H9 (cell line): ENCODE results near the gene COL27A1. TPM values are rescaled to one million over a fixed set of nuclear protein-coding genes. Genes with fewer than 3 reads are reported as not detected.

Source experiments
- DNase-seq: peaks from one replicate; pipeline ENCODE4 v3.0.0-alpha.2; 2017
- H2AFZ ChIP-seq: one replicate; pipeline ENCODE4 v1.6.1; 2013; ENCODE audit warnings: mild to moderate bottlenecking, low read length, control low read depth, moderate library complexity
- H2AK5ac ChIP-seq: 2 replicates; pipeline ENCODE4 v1.6.1; 2013; ENCODE audit warnings: low read length, control low read depth, mixed read lengths; ENCODE audit not compliant: insufficient read length
- H2BK120ac ChIP-seq: one replicate; pipeline ENCODE4 v1.6.1; 2013; ENCODE audit warnings: low read depth, mild to moderate bottlenecking, low read length, control low read depth, inconsistent platforms; ENCODE audit not compliant: poor library complexity, severe bottlenecking
- H2BK12ac ChIP-seq: 2 replicates; pipeline ENCODE4 v1.6.1; 2013; ENCODE audit warnings: low read length, control low read depth, mixed read lengths, low read depth; ENCODE audit not compliant: insufficient read length
- H2BK15ac ChIP-seq: 2 replicates; pipeline ENCODE4 v1.6.1; 2013; ENCODE audit warnings: low read depth, low read length, control low read depth
- H2BK20ac ChIP-seq: one replicate; pipeline ENCODE4 v1.6.1; 2013; ENCODE audit warnings: low read depth, mild to moderate bottlenecking, low read length, control low read depth, inconsistent platforms; ENCODE audit not compliant: poor library complexity, severe bottlenecking
- H2BK5ac ChIP-seq: 2 replicates; pipeline ENCODE4 v1.6.1; 2013; ENCODE audit warnings: low read length, control low read depth, mixed read lengths; ENCODE audit not compliant: insufficient read length
- H3K14ac ChIP-seq: 2 replicates; pipeline ENCODE4 v1.6.1; 2013; ENCODE audit warnings: low read length, control low read depth; ENCODE audit not compliant: insufficient read depth
- H3K18ac ChIP-seq: 2 replicates; pipeline ENCODE4 v1.6.1; 2013; ENCODE audit warnings: low read depth, mild to moderate bottlenecking, mixed read lengths, low read length, control low read depth; ENCODE audit not compliant: insufficient read length
- H3K23ac ChIP-seq: 2 replicates; pipeline ENCODE4 v1.6.1; 2013; ENCODE audit warnings: low read length, control low read depth, mixed read lengths, low read depth; ENCODE audit not compliant: insufficient read length
- H3K23me2 ChIP-seq: 2 replicates; pipeline ENCODE4 v1.6.1; 2013; ENCODE audit warnings: low read depth, mild to moderate bottlenecking, mixed read lengths, low read length, control low read depth; ENCODE audit not compliant: insufficient read length, poor library complexity, severe bottlenecking
- H3K27ac ChIP-seq: 2 replicates; pipeline ENCODE4 v1.5.1; 2013; ENCODE audit warnings: low read length, control low read depth, mixed read lengths, low read depth; ENCODE audit not compliant: insufficient read length
- H3K27me3 ChIP-seq: 2 replicates; pipeline ENCODE4 v1.6.1; 2013; ENCODE audit warnings: low read length, control low read depth, inconsistent platforms; ENCODE audit not compliant: insufficient read depth
- H3K4ac ChIP-seq: 2 replicates; pipeline ENCODE4 v1.6.1; 2013; ENCODE audit warnings: low read depth, mild to moderate bottlenecking, control low read depth, inconsistent platforms, low read length, moderate library complexity
- H3K4me1 ChIP-seq: 2 replicates; pipeline ENCODE4 v1.6.1; 2013; ENCODE audit warnings: low read length, control low read depth, inconsistent platforms; ENCODE audit not compliant: insufficient read depth
- H3K4me2 ChIP-seq: 2 replicates; pipeline ENCODE4 v1.6.1; 2013; ENCODE audit warnings: low read length, control low read depth, mixed read lengths; ENCODE audit not compliant: insufficient read length, insufficient read depth
- H3K56ac ChIP-seq: 2 replicates; pipeline ENCODE4 v1.6.1; 2013; ENCODE audit warnings: low read depth, mild to moderate bottlenecking, mixed read lengths, low read length, control low read depth; ENCODE audit not compliant: insufficient read length
- H3K79me1 ChIP-seq: 2 replicates; pipeline ENCODE4 v1.6.1; 2013; ENCODE audit warnings: low read depth, mild to moderate bottlenecking, moderate library complexity, low read length, control low read depth, inconsistent platforms; ENCODE audit not compliant: insufficient read depth, poor library complexity, severe bottlenecking
- H3K79me2 ChIP-seq: 2 replicates; pipeline ENCODE4 v1.6.1; 2013; ENCODE audit warnings: low read length, control low read depth, inconsistent platforms; ENCODE audit not compliant: insufficient read depth
- H3K9ac ChIP-seq: 2 replicates; pipeline ENCODE4 v1.6.1; 2013; ENCODE audit warnings: low read length, control low read depth, mixed read lengths; ENCODE audit not compliant: insufficient read length; ENCODE audit errors: extremely low read depth
- H3K9me3 ChIP-seq: one replicate; pipeline ENCODE4 v1.6.1; 2013; ENCODE audit warnings: low read depth, low read length, inconsistent platforms; ENCODE audit not compliant: control insufficient read depth
- H3T11ph ChIP-seq: one replicate; pipeline ENCODE4 v1.6.1; 2013; ENCODE audit warnings: mild to moderate bottlenecking, low read length, control low read depth, inconsistent platforms
- H4K20me1 ChIP-seq: one replicate; pipeline ENCODE4 v1.6.1; 2013; ENCODE audit not compliant: control insufficient read depth, insufficient read length, insufficient read depth
- H4K5ac ChIP-seq: 2 replicates; pipeline ENCODE4 v1.6.1; 2013; ENCODE audit warnings: low read depth, mild to moderate bottlenecking, mixed read lengths, low read length, control low read depth; ENCODE audit not compliant: insufficient read length
- H4K8ac ChIP-seq: replicated peaks from 2 replicates; pipeline ENCODE4 v1.6.1; 2013; ENCODE audit warnings: low read length, control low read depth, mixed read lengths, low read depth; ENCODE audit not compliant: insufficient read length
- H4K91ac ChIP-seq: 2 replicates; pipeline ENCODE4 v1.6.1; 2013; ENCODE audit warnings: low read depth, mild to moderate bottlenecking, moderate library complexity, mixed read lengths, low read length, control low read depth; ENCODE audit not compliant: insufficient read length
- H3K27ac Mint-ChIP-seq, 3 experiments: 2 replicates in 2 of 3; 3 replicates in 1 of 3; pipeline ENCODE4 v1.8.0; 2020 to 2021; ENCODE audit warnings: mixed read lengths in 3 of 3, mild to moderate bottlenecking in 1 of 3, moderate library complexity in 1 of 3
- H3K27me3 Mint-ChIP-seq: 2 replicates; pipeline ENCODE4 v1.8.0; 2021; ENCODE audit warnings: low read depth, mild to moderate bottlenecking, moderate library complexity, mixed read lengths
- H3K36me3 Mint-ChIP-seq, 3 experiments: 2 replicates in 2 of 3; 3 replicates in 1 of 3; pipeline ENCODE4 v1.8.0; 2020 to 2021; ENCODE audit warnings: low read depth in 3 of 3, mixed read lengths in 3 of 3; ENCODE audit not compliant: insufficient read depth in 1 of 3
- H3K4me1 Mint-ChIP-seq, 2 experiments: 2 replicates each; pipeline ENCODE4 v1.8.0; 2020; ENCODE audit warnings: mixed read lengths in 2 of 2
- H3K4me3 Mint-ChIP-seq, 2 experiments: 2 replicates in 1 of 2; 3 replicates in 1 of 2; pipeline ENCODE4 v1.8.0; 2020 to 2021; ENCODE audit warnings: mild to moderate bottlenecking in 2 of 2, mixed read lengths in 2 of 2, moderate library complexity in 1 of 2
- H3K9me3 Mint-ChIP-seq, 2 experiments: 2 replicates in 1 of 2; 3 replicates in 1 of 2; pipeline ENCODE4 v1.8.0; 2020; ENCODE audit warnings: mild to moderate bottlenecking in 2 of 2, mixed read lengths in 2 of 2, moderate library complexity in 1 of 2
- WGBS: extraction: QIAGEN DNeasy Blood & Tissue Kit; methylation state at CpG from one replicate; pipeline ENCODE4 v1.1.7; 2013; ENCODE audit warnings: missing lambda C conversion rate, low lambda C conversion rate, mixed read lengths; ENCODE audit not compliant: insufficient read length; ENCODE audit errors: extremely low coverage; 5-methylcytosine and 5-hydroxymethylcytosine counted together
- total RNA-seq: library from RNA; stranded (reverse); gene quantifications from 2 replicates; pipeline ENCODE4 v1.2.1, GENCODE V29; 2021
- TF ChIP-seq, protein P1 (sequence below): fragments of 200-600 bp; sonication (generic); conservative IDR thresholded peaks from 3 replicates; pipeline ENCODE4 v1.8.0; 2021; ENCODE audit warnings: antibody characterized with exemption, mild to moderate bottlenecking

COL27A1 gene
- total RNA-seq, 1 experiment from 2014 or later = 17.9 TPM

DNA sequence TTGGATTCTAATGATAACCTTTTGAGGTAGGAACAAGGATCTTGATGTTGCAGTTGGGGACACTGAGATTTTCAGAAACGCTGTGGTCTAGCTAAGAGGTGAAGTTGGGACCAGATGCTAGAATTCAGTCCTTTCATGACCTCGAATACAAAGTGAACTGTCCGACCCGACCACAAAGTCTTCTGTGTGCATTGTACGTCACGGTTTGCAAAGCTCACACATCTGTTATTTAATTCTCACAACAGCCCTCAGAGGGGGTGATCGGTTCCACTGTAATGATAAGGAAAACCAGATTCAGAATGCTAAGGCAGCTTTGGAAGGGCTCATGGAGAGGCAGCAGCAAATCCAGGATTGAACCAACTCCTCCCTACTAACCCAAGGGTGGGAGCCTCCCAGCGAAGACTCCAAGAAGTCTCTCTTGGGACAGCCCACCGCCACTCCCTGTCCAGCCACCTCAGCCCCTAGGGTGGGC lies 39.6 kb upstream of the COL27A1 start:
- no peak overlapping the region for H3T11ph ChIP-seq
- TF ChIP-seq, protein P1, sequence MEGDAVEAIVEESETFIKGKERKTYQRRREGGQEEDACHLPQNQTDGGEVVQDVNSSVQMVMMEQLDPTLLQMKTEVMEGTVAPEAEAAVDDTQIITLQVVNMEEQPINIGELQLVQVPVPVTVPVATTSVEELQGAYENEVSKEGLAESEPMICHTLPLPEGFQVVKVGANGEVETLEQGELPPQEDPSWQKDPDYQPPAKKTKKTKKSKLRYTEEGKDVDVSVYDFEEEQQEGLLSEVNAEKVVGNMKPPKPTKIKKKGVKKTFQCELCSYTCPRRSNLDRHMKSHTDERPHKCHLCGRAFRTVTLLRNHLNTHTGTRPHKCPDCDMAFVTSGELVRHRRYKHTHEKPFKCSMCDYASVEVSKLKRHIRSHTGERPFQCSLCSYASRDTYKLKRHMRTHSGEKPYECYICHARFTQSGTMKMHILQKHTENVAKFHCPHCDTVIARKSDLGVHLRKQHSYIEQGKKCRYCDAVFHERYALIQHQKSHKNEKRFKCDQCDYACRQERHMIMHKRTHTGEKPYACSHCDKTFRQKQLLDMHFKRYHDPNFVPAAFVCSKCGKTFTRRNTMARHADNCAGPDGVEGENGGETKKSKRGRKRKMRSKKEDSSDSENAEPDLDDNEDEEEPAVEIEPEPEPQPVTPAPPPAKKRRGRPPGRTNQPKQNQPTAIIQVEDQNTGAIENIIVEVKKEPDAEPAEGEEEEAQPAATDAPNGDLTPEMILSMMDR = no peak

More for the DNA sequence above, 39.6 kb upstream of the COL27A1 start:
- H3K56ac ChIP-seq = no peak overlapping the region
- H3K14ac ChIP-seq = no peak overlapping the region
- no peaks in the 10 kb centered on the region for H4K20me1 ChIP-seq
- H4K91ac ChIP-seq = peak overlapping the region; percentile 8
- H4K5ac ChIP-seq = no peak overlapping the region
- H3K27me3 ChIP-seq = no peaks in the 10 kb centered on the region
- no peaks in the 10 kb centered on the region for H3K79me1 ChIP-seq
- no peak overlapping the region for H2AK5ac ChIP-seq
- no peak overlapping the region for H2BK5ac ChIP-seq
- H3K4me3 Mint-ChIP-seq = no peak overlapping the region
- no peak overlapping the region for H3K4me2 ChIP-seq
- no peak overlapping the region for H2BK120ac ChIP-seq
- H3K27me3 Mint-ChIP-seq = peaks cover 43% of the 10 kb centered on the region
- H3K4ac ChIP-seq = no peak overlapping the region
- no peak overlapping the region for H2BK12ac ChIP-seq
- H2BK15ac ChIP-seq = no peak overlapping the region
- H3K23me2 ChIP-seq = no peaks in the 10 kb centered on the region
- H3K9me3 ChIP-seq = no peaks in the 10 kb centered on the region
- H3K36me3 Mint-ChIP-seq = no peaks in the 10 kb centered on the region
- no peak overlapping the region for H2BK20ac ChIP-seq
- no peaks in the 10 kb centered on the region for H3K9me3 Mint-ChIP-seq
- no peaks in the 10 kb centered on the region for H3K4me1 ChIP-seq
- no peak overlapping the region for H3K9ac ChIP-seq
- no peak overlapping the region for H2AFZ ChIP-seq
- H3K27ac ChIP-seq = no peak overlapping the region
- no peak overlapping the region for H3K23ac ChIP-seq
- H3K79me2 ChIP-seq = no peaks in the 10 kb centered on the region
- H4K8ac ChIP-seq = no peak overlapping the region
- peaks cover 7 to 18% of the 10 kb centered on the region in 2 experiments for H3K4me1 Mint-ChIP-seq
- no peak overlapping the region for H3K27ac Mint-ChIP-seq
- H3K18ac ChIP-seq = no peak overlapping the region
- DNase-seq = no peak
- no CpG with 5 or more reads among the region's 9 CpGs for WGBS
